Measurements from ENCODE around the gene AK5. TPM values are rescaled to one million over a fixed set of nuclear protein-coding genes. Genes with fewer than 3 reads are reported as not detected.

The AK5 gene
- total and polyA plus RNA-seq, 3 donors from 2014 or later: 28.0 to 40.4 (median 28.7) TPM

DNA sequence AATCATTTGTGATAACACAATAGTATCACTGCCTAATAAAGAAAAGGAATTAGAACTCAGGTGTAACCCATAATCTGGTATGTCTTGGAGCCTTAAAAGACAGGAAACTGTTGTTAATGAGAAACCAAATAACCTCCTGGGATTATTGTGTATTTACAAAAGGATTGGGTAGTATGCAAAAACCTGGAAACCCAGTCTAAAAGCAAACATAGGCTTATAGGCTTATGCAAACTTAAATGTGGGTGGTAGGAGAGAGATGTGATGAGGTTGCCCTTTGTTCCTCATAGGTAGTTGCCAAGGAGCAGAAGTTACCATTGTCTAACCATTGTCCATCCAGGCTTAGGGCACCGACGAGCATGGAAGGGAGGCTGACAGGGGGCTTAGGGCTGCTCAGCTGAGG, 165.8 kb downstream of the AK5 start:
- TF ChIP-seq, protein P1, sequence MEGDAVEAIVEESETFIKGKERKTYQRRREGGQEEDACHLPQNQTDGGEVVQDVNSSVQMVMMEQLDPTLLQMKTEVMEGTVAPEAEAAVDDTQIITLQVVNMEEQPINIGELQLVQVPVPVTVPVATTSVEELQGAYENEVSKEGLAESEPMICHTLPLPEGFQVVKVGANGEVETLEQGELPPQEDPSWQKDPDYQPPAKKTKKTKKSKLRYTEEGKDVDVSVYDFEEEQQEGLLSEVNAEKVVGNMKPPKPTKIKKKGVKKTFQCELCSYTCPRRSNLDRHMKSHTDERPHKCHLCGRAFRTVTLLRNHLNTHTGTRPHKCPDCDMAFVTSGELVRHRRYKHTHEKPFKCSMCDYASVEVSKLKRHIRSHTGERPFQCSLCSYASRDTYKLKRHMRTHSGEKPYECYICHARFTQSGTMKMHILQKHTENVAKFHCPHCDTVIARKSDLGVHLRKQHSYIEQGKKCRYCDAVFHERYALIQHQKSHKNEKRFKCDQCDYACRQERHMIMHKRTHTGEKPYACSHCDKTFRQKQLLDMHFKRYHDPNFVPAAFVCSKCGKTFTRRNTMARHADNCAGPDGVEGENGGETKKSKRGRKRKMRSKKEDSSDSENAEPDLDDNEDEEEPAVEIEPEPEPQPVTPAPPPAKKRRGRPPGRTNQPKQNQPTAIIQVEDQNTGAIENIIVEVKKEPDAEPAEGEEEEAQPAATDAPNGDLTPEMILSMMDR (IDR thresholded peaks at IDR 0.05): no peak
- no peak for TF ChIP-seq POLR2A (IDR thresholded peaks at IDR 0.05)
- Histone ChIP-seq H3K9me3 (no peaks in the 10 kb centered on the region), H3K4me1 (no peaks in the 10 kb centered on the region), H3K27me3 (no peaks in the 10 kb centered on the region), H3K36me3 (ENCODE audit: low read depth, missing control alignments) (no peaks in the 10 kb centered on the region), H3K27ac (no peak overlapping the region), H3K4me3 (no peak overlapping the region)
- no peak for DNase-seq
- intact Hi-C loops (cut with DNase I; ENCODE audit: low total_unique reads): no loop called here
- WGBS, 2 donors: 90 to 95% methylated on average over 2 of the region's 2 CpGs

DNA sequence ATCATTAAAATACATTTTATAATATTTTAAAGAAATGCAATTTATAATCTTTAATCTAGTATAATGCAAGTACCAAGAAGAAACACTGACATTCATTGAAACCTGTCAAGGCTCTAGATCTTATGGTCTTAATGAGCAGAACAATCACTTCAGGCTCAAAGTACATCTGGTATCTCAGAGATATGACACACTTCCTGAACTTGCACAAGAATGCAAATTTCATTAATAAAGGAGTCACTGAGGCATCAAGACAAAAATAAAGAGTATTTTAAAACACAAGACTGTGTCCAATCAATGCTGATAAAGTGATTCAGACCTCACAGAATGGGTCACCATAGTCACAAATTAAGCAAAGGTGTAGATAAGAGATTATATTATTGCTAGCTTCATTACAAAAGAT, 178.1 kb downstream of the AK5 start:
- Histone ChIP-seq H3K36me3 (ENCODE audit: low read depth, missing control alignments) (no peaks in the 10 kb centered on the region), H3K4me1 (no peaks in the 10 kb centered on the region), H3K9me3 (no peaks in the 10 kb centered on the region), H3K4me3 (no peak overlapping the region), H3K27ac (no peak overlapping the region), H3K27me3 (no peaks in the 10 kb centered on the region)
- intact Hi-C loops (cut with DNase I; ENCODE audit: low total_unique reads): no loop called here
- DNase-seq: no peak
- no peak for TF ChIP-seq POLR2A (IDR thresholded peaks at IDR 0.05)
- TF ChIP-seq, protein P1 (IDR thresholded peaks at IDR 0.05): no peak

DNA sequence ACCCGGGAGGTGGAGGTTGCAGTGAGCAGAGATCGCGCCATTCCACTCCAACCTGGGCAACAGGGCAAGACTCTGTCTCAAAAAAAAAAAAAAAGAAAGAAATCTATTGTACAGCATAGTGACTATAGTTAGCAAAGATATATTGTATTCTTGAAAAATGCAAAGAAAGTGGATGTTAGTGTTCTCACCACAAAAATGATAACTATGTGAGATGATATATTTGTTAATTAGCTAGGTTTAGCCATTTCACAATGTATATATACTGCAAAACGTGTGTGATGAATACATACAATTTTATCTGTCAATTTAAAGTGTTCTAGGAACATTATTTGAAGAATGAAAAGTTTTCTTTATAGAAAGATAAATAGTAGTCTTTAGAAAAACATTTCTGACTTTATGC, 179.9 kb downstream of the AK5 start:
- 77 to 81% methylated on average over 4 of the region's 4 CpGs for WGBS, 2 donors
- Histone ChIP-seq H3K27ac (no peak overlapping the region), H3K4me3 (no peak overlapping the region), H3K27me3 (no peaks in the 10 kb centered on the region), H3K36me3 (ENCODE audit: low read depth, missing control alignments) (no peaks in the 10 kb centered on the region), H3K9me3 (no peaks in the 10 kb centered on the region), H3K4me1 (no peaks in the 10 kb centered on the region)
- intact Hi-C loops (cut with DNase I; ENCODE audit: low total_unique reads): no loop called here
- TF ChIP-seq, protein P1 (IDR thresholded peaks at IDR 0.05): no peak
- no peak for TF ChIP-seq POLR2A (IDR thresholded peaks at IDR 0.05)
- DNase-seq: no peak

DNA sequence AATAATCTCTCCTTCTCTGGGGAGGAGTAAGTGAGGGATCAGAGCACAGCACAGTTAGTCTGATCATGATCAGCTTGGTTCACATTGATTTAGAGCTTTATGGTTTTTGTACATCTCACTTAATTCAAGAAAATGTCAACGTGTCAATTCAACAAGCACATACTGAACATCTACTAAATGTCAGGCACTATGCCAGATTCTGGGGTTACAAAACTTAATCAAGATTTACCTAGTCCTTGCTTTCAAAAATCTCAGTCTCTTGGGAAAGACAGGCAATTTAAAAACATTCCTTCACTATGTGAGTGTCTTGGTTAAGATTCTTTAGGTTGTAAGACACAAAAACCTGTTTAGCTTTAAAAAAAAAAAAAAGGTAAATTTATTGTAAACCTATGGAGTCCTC, 181.4 kb downstream of the AK5 start:
- Histone ChIP-seq H3K27me3 (no peaks in the 10 kb centered on the region), H3K27ac (no peak overlapping the region), H3K4me1 (no peaks in the 10 kb centered on the region), H3K36me3 (ENCODE audit: low read depth, missing control alignments) (no peaks in the 10 kb centered on the region), H3K9me3 (no peaks in the 10 kb centered on the region), H3K4me3 (no peak overlapping the region)
- WGBS, 2 donors: 81 to 82% methylated on average over 1 of the region's 1 CpG
- intact Hi-C loops (cut with DNase I; ENCODE audit: low total_unique reads): no loop called here
- no peak for DNase-seq
- no peak for TF ChIP-seq POLR2A (IDR thresholded peaks at IDR 0.05)
- TF ChIP-seq, protein P1 (IDR thresholded peaks at IDR 0.05): no peak

DNA sequence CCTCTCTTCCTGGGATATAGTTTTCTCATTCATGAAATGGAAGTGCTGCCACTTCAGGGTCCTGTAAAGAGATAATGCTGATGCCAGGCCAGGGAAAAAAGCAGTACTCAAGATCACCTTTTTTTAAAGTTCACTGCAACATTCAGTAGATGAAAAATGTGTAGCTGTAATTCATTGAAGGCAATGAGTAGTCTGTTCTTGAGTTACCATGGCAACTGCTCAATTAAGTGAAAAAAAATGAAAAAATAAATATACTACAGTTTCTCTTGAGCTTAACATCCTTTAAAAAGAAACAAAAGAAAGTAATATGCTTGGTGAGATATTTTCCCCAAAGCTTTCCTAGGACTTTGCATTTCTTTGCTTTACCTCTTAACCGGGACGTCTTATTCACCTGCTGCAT, 183.3 kb downstream of the AK5 start:
- no peaks in the 10 kb centered on the region for H3K36me3 ChIP-seq (ENCODE audit: low read depth, missing control alignments)
- TF ChIP-seq, protein P1 (IDR thresholded peaks at IDR 0.05): no peak
- no peak for TF ChIP-seq POLR2A (IDR thresholded peaks at IDR 0.05)
- intact Hi-C loops (cut with DNase I; ENCODE audit: low total_unique reads): no loop called here
- 85 to 91% methylated on average over 2 of the region's 2 CpGs for WGBS, 2 donors
- no peak for DNase-seq
- H3K4me1 ChIP-seq: no peaks in the 10 kb centered on the region
- no peak overlapping the region for H3K4me3 ChIP-seq
- no peak overlapping the region for H3K27ac ChIP-seq
- no peaks in the 10 kb centered on the region for H3K27me3 ChIP-seq
- no peaks in the 10 kb centered on the region for H3K9me3 ChIP-seq
